HEK293T (cell line): ENCODE measurements around the gene RAD51B.

Experiments used
- ARNT ChIP-seq: fragments of 450-650 bp; IDR thresholded peaks from 2 replicates; pipeline ENCODE4 v1.6.1; 2017; ENCODE audit warnings: mild to moderate bottlenecking
- BHLHE40 ChIP-seq: fragments of 450-650 bp; IDR thresholded peaks from 2 replicates; pipeline ENCODE4 v1.6.1; 2016; ENCODE audit warnings: mild to moderate bottlenecking, moderate library complexity, borderline replicate concordance
- ELF4 ChIP-seq: fragments of 450-650 bp; IDR thresholded peaks from 2 replicates; pipeline ENCODE4 v1.6.1; 2017; ENCODE audit warnings: antibody characterized with exemption
- FOXA1 ChIP-seq: fragments of 450-650 bp; IDR thresholded peaks from 2 replicates; pipeline ENCODE4 v1.6.1; 2016; ENCODE audit warnings: mild to moderate bottlenecking
- FOXK2 ChIP-seq: fragments of 450-650 bp; IDR thresholded peaks from 2 replicates; pipeline ENCODE4 v1.6.1; 2016; ENCODE audit warnings: mild to moderate bottlenecking
- FOXM1 ChIP-seq: fragments of 450-650 bp; IDR thresholded peaks from 2 replicates; pipeline ENCODE4 v1.6.1; 2017; ENCODE audit warnings: mild to moderate bottlenecking, borderline replicate concordance
- HDGF ChIP-seq: fragments of 450-650 bp; IDR thresholded peaks from 2 replicates; pipeline ENCODE4 v1.6.1; 2017; ENCODE audit warnings: antibody characterized with exemption, borderline replicate concordance
- L3MBTL2 ChIP-seq: fragments of 450-650 bp; conservative IDR thresholded peaks from 2 replicates; pipeline ENCODE4 v1.6.1; 2016; ENCODE audit warnings: mild to moderate bottlenecking
- NFRKB ChIP-seq: fragments of 450-650 bp; IDR thresholded peaks from 2 replicates; pipeline ENCODE4 v1.6.1; 2016; ENCODE audit warnings: mild to moderate bottlenecking, moderate library complexity
- PKNOX1 ChIP-seq: fragments of 450-650 bp; IDR thresholded peaks from 2 replicates; pipeline ENCODE4 v1.6.1; 2016
- SP1 ChIP-seq: fragments of 450-650 bp; IDR thresholded peaks from 2 replicates; pipeline ENCODE4 v1.6.1; 2017
- SUZ12 ChIP-seq: fragments of 450-650 bp; IDR thresholded peaks from 2 replicates; pipeline ENCODE4 v1.6.1; 2016; ENCODE audit warnings: mild to moderate bottlenecking
- TARDBP ChIP-seq: fragments of 450-650 bp; IDR thresholded peaks from 2 replicates; pipeline ENCODE4 v1.6.1; 2016
- ZNF384 ChIP-seq: fragments of 450-650 bp; IDR thresholded peaks from 2 replicates; pipeline ENCODE4 v1.6.1; 2016

GRCh38 chr14:68362846-68363245, 543.3 kb downstream of the RAD51B start:
- TF ChIP-seq ZNF384 (no peak), PKNOX1 (no peak), SUZ12 (no peak), FOXM1 (no peak), ARNT (no peak), BHLHE40 (no peak), SP1 (no peak), NFRKB (no peak), FOXA1 (no peak), TARDBP (no peak), ELF4 (no peak), L3MBTL2 (no peak), FOXK2 (no peak), HDGF (no peak)
